GM23248 (cell line): ENCODE results near the gene C9orf85. TPM values are rescaled to one million over a fixed set of nuclear protein-coding genes. Genes with fewer than 3 reads are reported as not detected.

Experiments used
- DNase-seq: peaks from one replicate; pipeline ENCODE4 v3.0.0-alpha.2; 2015
- H2AFZ ChIP-seq: fragments of 200-600 bp; sonication (generic); 2 replicates; pipeline ENCODE4 v1.6.1; 2016; ENCODE audit warnings: antibody characterized with exemption
- H3F3A ChIP-seq: fragments of 200-600 bp; sonication (generic); 2 replicates; pipeline ENCODE4 v1.6.1; 2016; ENCODE audit warnings: mild to moderate bottlenecking, antibody characterized with exemption, mixed run types; ENCODE audit not compliant: insufficient read depth
- H3K27ac ChIP-seq: fragments of 200-600 bp; sonication (generic); 2 replicates; pipeline ENCODE4 v1.5.1; 2016; ENCODE audit warnings: mild to moderate bottlenecking
- H3K27me3 ChIP-seq: fragments of 200-600 bp; sonication (generic); replicated peaks from 2 replicates; pipeline ENCODE4 v1.6.1; 2016; ENCODE audit warnings: mild to moderate bottlenecking; ENCODE audit not compliant: insufficient read depth
- H3K36me3 ChIP-seq: fragments of 200-600 bp; sonication (generic); 2 replicates; pipeline ENCODE4 v1.6.1; 2016; ENCODE audit warnings: low read depth, mild to moderate bottlenecking
- H3K4me1 ChIP-seq: fragments of 200-600 bp; sonication (generic); 2 replicates; pipeline ENCODE4 v1.6.1; 2016; ENCODE audit warnings: mild to moderate bottlenecking; ENCODE audit not compliant: insufficient read depth
- H3K4me2 ChIP-seq: fragments of 200-600 bp; sonication (generic); one replicate; pipeline ENCODE4 v1.6.1; 2016; ENCODE audit warnings: mild to moderate bottlenecking; ENCODE audit not compliant: unreplicated experiment
- H3K4me3 ChIP-seq: fragments of 200-600 bp; sonication (generic); 2 replicates; pipeline ENCODE4 v1.5.1; 2016; ENCODE audit warnings: mild to moderate bottlenecking
- H3K79me2 ChIP-seq: fragments of 200-600 bp; sonication (generic); 2 replicates; pipeline ENCODE4 v1.6.1; 2016; ENCODE audit warnings: mild to moderate bottlenecking; ENCODE audit not compliant: insufficient read depth
- H3K9ac ChIP-seq: fragments of 200-600 bp; sonication (generic); 2 replicates; pipeline ENCODE4 v1.6.1; 2016; ENCODE audit warnings: mild to moderate bottlenecking
- H3K9me2 ChIP-seq: fragments of 200-600 bp; sonication (generic); 2 replicates; pipeline ENCODE4 v1.6.1; 2016; ENCODE audit warnings: mixed run types, mild to moderate bottlenecking, moderate library complexity; ENCODE audit not compliant: insufficient read depth
- H3K9me3 ChIP-seq: fragments of 200-600 bp; sonication (generic); one replicate; pipeline ENCODE4 v1.6.1; 2017; ENCODE audit warnings: low read depth
- H4K20me1 ChIP-seq: fragments of 200-600 bp; sonication (generic); 2 replicates; pipeline ENCODE4 v1.6.0; 2016; ENCODE audit not compliant: insufficient read depth
- EZH2 ChIP-seq: fragments of 200-600 bp; sonication (generic); IDR thresholded peaks from 2 replicates; pipeline ENCODE4 v1.6.1; 2018; ENCODE audit warnings: antibody characterized with exemption, mild to moderate bottlenecking; ENCODE audit not compliant: insufficient read depth, poor library complexity, severe bottlenecking
- EZH2phosphoT487 ChIP-seq: fragments of 200-600 bp; sonication (generic); IDR thresholded peaks from 2 replicates; pipeline ENCODE4 v1.6.1; 2018; ENCODE audit warnings: antibody characterized with exemption, moderate library complexity, mild to moderate bottlenecking, low read depth; ENCODE audit not compliant: insufficient read depth
- WGBS, 2 experiments: methylation state at CpG; one replicate each; pipeline ENCODE4 v1.1.6; 2015 to 2017; ENCODE audit warnings: low lambda C conversion rate in 2 of 2, low coverage in 1 of 2; ENCODE audit errors: missing lambda C conversion rate in 2 of 2; 5-methylcytosine and 5-hydroxymethylcytosine counted together
- in situ Hi-C: fragments of 300-500 bp; cut with MboI; formaldehyde crosslinking; loops from 2 replicates; pipeline ENCODE4 v1.15.0; 2020
- polyA plus RNA-seq: library from polyadenylated mRNA; unstranded; fragments of >200 nt; fragmentation: Nextera tagmentation; extraction: Ambion mirVana; gene quantifications from 2 replicates; pipeline ENCODE4 v1.2.1, GENCODE V29; 2016
- total RNA-seq: library from RNA; depleted of rRNA; stranded (reverse); fragments of >200 nt; shearing (Covaris generic); gene quantifications from 2 replicates; pipeline ENCODE4 v1.2.3, GENCODE V29; 2014

C9orf85 gene
- total and polyA plus RNA-seq, 2 experiments from 2014 or later: 11.8 to 16.3 TPM

- no peak for DNase-seq
- no peaks in the 10 kb centered on the region for H3K27me3 ChIP-seq
- no peak overlapping the region for H3K4me2 ChIP-seq
- TF ChIP-seq EZH2phosphoT487: no peak
- TF ChIP-seq EZH2: no peak
- no peak overlapping the region for H3K27ac ChIP-seq
- no peak overlapping the region for H2AFZ ChIP-seq
- peaks cover 93% of the 10 kb centered on the region for H3K79me2 ChIP-seq
- no peaks in the 10 kb centered on the region for H3K36me3 ChIP-seq
- no peaks in the 10 kb centered on the region for H4K20me1 ChIP-seq
- no peaks in the 10 kb centered on the region for H3F3A ChIP-seq
- no peaks in the 10 kb centered on the region for H3K9me3 ChIP-seq
- WGBS, 2 experiments: 30 to 37% methylated on average over 2 of the region's 2 CpGs
- no peaks in the 10 kb centered on the region for H3K9me2 ChIP-seq
- no peak overlapping the region for H3K4me3 ChIP-seq
- in situ Hi-C loops: no loop called here
- no peak overlapping the region for H3K9ac ChIP-seq
- no peaks in the 10 kb centered on the region for H3K4me1 ChIP-seq
Measured at GRCh38 chr9:71885467-71885866, 26.0 kb upstream of the C9orf85 start.

GRCh38 chr9:71886015-71886414 lies 25.4 kb upstream of the C9orf85 start:
- Histone ChIP-seq H3K4me2 (no peak overlapping the region), H3K79me2 (peaks cover 95% of the 10 kb centered on the region), H3K4me1 (no peaks in the 10 kb centered on the region), H3K9me2 (no peaks in the 10 kb centered on the region), H3K27me3 (no peaks in the 10 kb centered on the region), H3K9ac (no peak overlapping the region), H2AFZ (no peak overlapping the region), H3K36me3 (no peaks in the 10 kb centered on the region), H3F3A (no peaks in the 10 kb centered on the region), H3K4me3 (no peak overlapping the region), H3K9me3 (no peaks in the 10 kb centered on the region), H3K27ac (no peak overlapping the region), H4K20me1 (no peaks in the 10 kb centered on the region)
- 54 to 72% methylated on average over 1 of the region's 1 CpG for WGBS, 2 experiments
- in situ Hi-C loops: no loop called here
- no peak for DNase-seq
- no peak for TF ChIP-seq EZH2phosphoT487
- no peak for TF ChIP-seq EZH2

GRCh38 chr9:71886541-71886940 lies 24.9 kb upstream of the C9orf85 start:
- Histone ChIP-seq H3K9me2 (no peaks in the 10 kb centered on the region), H3F3A (no peaks in the 10 kb centered on the region), H3K27ac (no peak overlapping the region), H3K9ac (no peak overlapping the region), H3K4me3 (no peak overlapping the region), H3K4me2 (no peak overlapping the region), H3K27me3 (no peaks in the 10 kb centered on the region), H3K9me3 (no peaks in the 10 kb centered on the region), H2AFZ (no peak overlapping the region), H3K36me3 (no peaks in the 10 kb centered on the region), H3K79me2 (peaks cover 95% of the 10 kb centered on the region), H3K4me1 (no peaks in the 10 kb centered on the region), H4K20me1 (no peaks in the 10 kb centered on the region)
- DNase-seq: no peak
- WGBS, 2 experiments: 95 to 98% methylated on average over 10 of the region's 10 CpGs
- in situ Hi-C loops: no loop called here
- TF ChIP-seq EZH2phosphoT487 (no peak), EZH2 (no peak)

- Histone ChIP-seq H2AFZ (no peak overlapping the region), H3K4me3 (no peak overlapping the region), H3K4me1 (no peaks in the 10 kb centered on the region), H3F3A (no peaks in the 10 kb centered on the region), H3K36me3 (no peaks in the 10 kb centered on the region), H3K9ac (no peak overlapping the region), H3K27me3 (no peaks in the 10 kb centered on the region), H3K4me2 (no peak overlapping the region), H3K9me2 (no peaks in the 10 kb centered on the region), H3K27ac (no peak overlapping the region), H3K9me3 (no peaks in the 10 kb centered on the region), H4K20me1 (no peaks in the 10 kb centered on the region), H3K79me2 (peaks cover 95% of the 10 kb centered on the region)
- no peak for TF ChIP-seq EZH2
- TF ChIP-seq EZH2phosphoT487: no peak
- DNase-seq: no peak
- 95 to 97% methylated on average over 1 of the region's 1 CpG for WGBS, 2 experiments
- in situ Hi-C loops: no loop called here
Measured at GRCh38 chr9:71887362-71887761, 24.1 kb upstream of the C9orf85 start.

- Histone ChIP-seq H3K79me2 (peaks cover 96% of the 10 kb centered on the region), H4K20me1 (no peaks in the 10 kb centered on the region), H3K4me3 (no peak overlapping the region), H3K9me3 (no peaks in the 10 kb centered on the region), H3F3A (no peaks in the 10 kb centered on the region), H3K27me3 (no peaks in the 10 kb centered on the region), H3K4me1 (peaks cover 2% of the 10 kb centered on the region; the same call in 1 of the 2 replicates), H2AFZ (no peak overlapping the region), H3K9me2 (no peaks in the 10 kb centered on the region), H3K36me3 (no peaks in the 10 kb centered on the region), H3K9ac (no peak overlapping the region), H3K27ac (no peak overlapping the region), H3K4me2 (no peak overlapping the region)
- no peak for DNase-seq
- WGBS, 2 experiments: 99 to 100% methylated on average over 3 of the region's 3 CpGs
- no peak for TF ChIP-seq EZH2phosphoT487
- no peak for TF ChIP-seq EZH2
- in situ Hi-C loops: no loop called here
Measured at GRCh38 chr9:71890042-71890679, 21.3 kb upstream of the C9orf85 start.
